Caki2 (cell line): ENCODE results near the gene POU6F2. TPM values are rescaled to one million over a fixed set of nuclear protein-coding genes. Genes with fewer than 3 reads are reported as not detected.
"Not testable (repeated sequence)": the region's sequence is repeated elsewhere in the genome, so short reads cannot be mapped to it uniquely, and the experiment has no call there.

Experiments used
- DNase-seq: peaks from one replicate; pipeline ENCODE4 v3.0.0-alpha.2; 2015; ENCODE audit warnings: low read depth
- in situ Hi-C: cut with HindIII; loops from 2 replicates; pipeline ENCODE4 v1.10.0; 2016; ENCODE audit warnings: low sequenced_read_pairs, low pct_unique_long_range_greater_than_20kb, mixed read lengths
- total RNA-seq: library from RNA; depleted of rRNA; stranded (reverse); fragments of >200 nt; shearing (Covaris generic); gene quantifications from 2 replicates; pipeline ENCODE4 v1.2.3, GENCODE V29; 2014; ENCODE audit warnings: low replicate concordance; rRNA removed

The POU6F2 gene
- total RNA-seq: not detected in 2 replicates

GRCh38 chr7:38977685-38978084 lies at the start of gene POU6F2:
Gene POU6F2, plus strand, starts transcription at chr7:38977909. Its CDS starts 45 bp downstream, at chr7:38977954.
- in situ Hi-C loops: no loop called here
- DNase-seq: no peak

GRCh38 chr7:38928506-38928905 lies 49.2 kb upstream of the POU6F2 start:
- DNase-seq: no peak
- in situ Hi-C loops: no loop called here

- in situ Hi-C loops: no loop called here
- DNase-seq: peak; percentile 84
Measured at GRCh38 chr7:38929460-38930171, 48.1 kb upstream of the POU6F2 start.

- in situ Hi-C loops: no loop called here
- peak; percentile 50 for DNase-seq
Measured at GRCh38 chr7:38932509-38933168, 45.1 kb upstream of the POU6F2 start.

- in situ Hi-C loops: no loop called here
- DNase-seq: no peak
Measured at GRCh38 chr7:38934051-38934450, 43.7 kb upstream of the POU6F2 start.

GRCh38 chr7:38934536-38934935 lies 43.2 kb upstream of the POU6F2 start:
- DNase-seq: no peak
- in situ Hi-C loops: no loop called here

- DNase-seq: peak; percentile 51
- in situ Hi-C loops: no loop called here
Measured at GRCh38 chr7:38936641-38937040, 41.1 kb upstream of the POU6F2 start.

GRCh38 chr7:38938001-38938485 lies 39.7 kb upstream of the POU6F2 start:
- DNase-seq: no peak
- in situ Hi-C loops: no loop called here

- no peak for DNase-seq
- in situ Hi-C loops: no loop called here
Measured at GRCh38 chr7:38938589-38938988, 39.1 kb upstream of the POU6F2 start.

- no peak for DNase-seq
- in situ Hi-C loops: no loop called here
Measured at GRCh38 chr7:38940774-38941173, 36.9 kb upstream of the POU6F2 start.

- no peak for DNase-seq
- in situ Hi-C loops: no loop called here
Measured at GRCh38 chr7:38942431-38943051, 35.2 kb upstream of the POU6F2 start.

GRCh38 chr7:38947541-38947940 lies 30.2 kb upstream of the POU6F2 start:
- in situ Hi-C loops, DNase-seq: not testable (repeated sequence)

- DNase-seq: peak; percentile 14
- in situ Hi-C loops: no loop called here
Measured at GRCh38 chr7:38950309-38950708, 27.4 kb upstream of the POU6F2 start.

- in situ Hi-C loops: no loop called here
- no peak for DNase-seq
Measured at GRCh38 chr7:38951213-38951612, 26.5 kb upstream of the POU6F2 start.

GRCh38 chr7:38953227-38953626 lies 24.5 kb upstream of the POU6F2 start:
- no peak for DNase-seq
- in situ Hi-C loops: no loop called here

GRCh38 chr7:38953971-38954370 lies 23.7 kb upstream of the POU6F2 start:
- no peak for DNase-seq
- in situ Hi-C loops: no loop called here

- in situ Hi-C loops: no loop called here
- no peak for DNase-seq
Measured at GRCh38 chr7:38955892-38956291, 21.8 kb upstream of the POU6F2 start.

GRCh38 chr7:38962028-38962427 lies 15.7 kb upstream of the POU6F2 start:
- no peak for DNase-seq
- in situ Hi-C loops: no loop called here

GRCh38 chr7:38964921-38965320 lies 12.8 kb upstream of the POU6F2 start:
- in situ Hi-C loops: no loop called here
- DNase-seq: no peak
